ENCODE measurements around the gene SERPINE1.

The SERPINE1 gene

DNA sequence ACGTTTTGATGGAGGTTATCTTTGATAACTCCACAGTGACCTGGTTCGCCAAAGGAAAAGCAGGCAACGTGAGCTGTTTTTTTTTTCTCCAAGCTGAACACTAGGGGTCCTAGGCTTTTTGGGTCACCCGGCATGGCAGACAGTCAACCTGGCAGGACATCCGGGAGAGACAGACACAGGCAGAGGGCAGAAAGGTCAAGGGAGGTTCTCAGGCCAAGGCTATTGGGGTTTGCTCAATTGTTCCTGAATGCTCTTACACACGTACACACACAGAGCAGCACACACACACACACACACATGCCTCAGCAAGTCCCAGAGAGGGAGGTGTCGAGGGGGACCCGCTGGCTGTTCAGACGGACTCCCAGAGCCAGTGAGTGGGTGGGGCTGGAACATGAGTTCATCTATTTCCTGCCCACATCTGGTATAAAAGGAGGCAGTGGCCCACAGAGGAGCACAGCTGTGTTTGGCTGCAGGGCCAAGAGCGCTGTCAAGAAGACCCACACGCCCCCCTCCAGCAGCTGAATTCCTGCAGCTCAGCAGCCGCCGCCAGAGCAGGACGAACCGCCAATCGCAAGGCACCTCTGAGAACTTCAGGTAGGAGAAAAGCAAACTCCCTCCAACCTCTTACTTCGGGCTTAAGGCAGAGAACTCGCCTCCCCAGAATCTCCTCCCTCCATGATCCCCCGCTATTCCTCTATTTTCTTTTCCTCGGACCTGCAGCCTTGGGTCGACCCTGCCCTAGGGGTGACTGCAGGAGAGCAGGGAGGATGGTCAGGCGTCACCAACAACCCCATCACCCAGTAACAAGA is at the start of gene SERPINE1:
Gene SERPINE1, plus strand, starts transcription at position 454 of the 809 bp plus-strand sequence. CDS start 1,290 bp downstream, outside the sequence.
- no peaks in the 10 kb centered on the region for H3K36me3 ChIP-seq (ENCODE audit: control insufficient read depth in 2 of 2, insufficient read depth in 2 of 2, low read length in 2 of 2)

DNA sequence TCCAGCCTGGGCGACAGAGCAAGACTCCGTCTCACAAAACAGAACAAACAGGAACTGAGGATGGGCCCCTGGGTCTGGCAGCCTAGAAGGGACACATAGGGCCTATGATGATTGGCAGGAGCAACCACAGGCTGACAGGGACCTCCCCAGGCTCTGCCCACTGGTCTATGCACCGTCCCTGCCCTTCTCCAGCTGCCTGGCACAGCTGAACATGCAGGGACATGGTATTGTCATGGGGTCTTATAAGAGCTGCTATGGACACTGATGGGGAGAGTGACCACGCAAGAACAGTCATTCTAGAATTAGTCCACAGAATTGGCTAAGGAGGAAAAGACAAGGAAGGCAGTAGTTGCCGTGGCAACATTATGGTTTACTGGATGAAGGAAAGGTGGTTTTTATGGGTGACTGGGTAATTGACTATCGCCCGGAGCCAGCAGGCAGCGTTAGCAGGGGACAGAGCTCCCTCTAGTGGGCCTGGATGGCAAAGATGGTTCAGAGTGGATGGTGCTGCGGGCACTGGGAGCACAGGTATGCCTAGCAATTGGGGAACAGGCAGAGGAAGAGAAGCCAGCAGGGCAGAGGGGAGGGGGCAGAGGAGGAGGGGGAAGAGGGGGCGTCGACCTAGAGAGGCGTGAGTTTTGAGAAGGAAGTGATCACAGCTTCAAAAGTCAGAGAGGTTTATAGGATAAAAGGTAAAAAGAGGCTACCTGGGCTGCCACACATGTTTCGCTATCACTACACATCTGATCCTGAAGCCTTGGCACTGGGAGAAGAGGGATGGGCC is 49.4 kb upstream of the SERPINE1 start:
- no peaks in the 10 kb centered on the region for H3K36me3 ChIP-seq (ENCODE audit: control insufficient read depth in 2 of 2, insufficient read depth in 2 of 2, low read length in 2 of 2)
- no peak overlapping the region for H3K4me3 ChIP-seq (ENCODE audit: low read length in 2 of 2)
- H3K9ac ChIP-seq (ENCODE audit: low read depth in 1 of 2, low read length in 2 of 2) = no peak overlapping the region
- H3K9me3 ChIP-seq (ENCODE audit: control insufficient read depth in 2 of 2, low read length in 2 of 2) = no peaks in the 10 kb centered on the region
- H3K27ac ChIP-seq (ENCODE audit: low read depth in 2 of 2, low read length in 2 of 2) = no peak overlapping the region
- H3K27me3 ChIP-seq (ENCODE audit: control insufficient read depth in 2 of 2, insufficient read depth in 2 of 2, low read length in 2 of 2) = peaks cover 0 to 2% of the 10 kb centered on the region in 2 donors
- H3K4me1 ChIP-seq (ENCODE audit: control insufficient read depth in 2 of 2, insufficient read depth in 2 of 2, low read length in 2 of 2) = peaks cover 3% of the 10 kb centered on the region in 2 donors

More for the DNA sequence above, at the start of gene SERPINE1:
- Histone ChIP-seq H3K27me3 (ENCODE audit: control insufficient read depth in 2 of 2, insufficient read depth in 2 of 2, low read length in 2 of 2) (peaks cover 0 to 3% of the 10 kb centered on the region in 2 donors), H3K9ac (ENCODE audit: low read depth in 1 of 2, low read length in 2 of 2) (no peak within 1 kb of the TSS), H3K27ac (ENCODE audit: low read depth in 2 of 2, low read length in 2 of 2) (peak within 1 kb of the TSS; percentile 44 to 45), H3K4me3 (ENCODE audit: low read length in 2 of 2) (peak within 1 kb of the TSS in 1 of 2 donors; percentile 48), H3K4me1 (ENCODE audit: control insufficient read depth in 2 of 2, insufficient read depth in 2 of 2, low read length in 2 of 2) (peaks cover 8 to 17% of the 10 kb centered on the region in 2 donors), H3K9me3 (ENCODE audit: control insufficient read depth in 2 of 2, low read length in 2 of 2) (no peaks in the 10 kb centered on the region)

DNA sequence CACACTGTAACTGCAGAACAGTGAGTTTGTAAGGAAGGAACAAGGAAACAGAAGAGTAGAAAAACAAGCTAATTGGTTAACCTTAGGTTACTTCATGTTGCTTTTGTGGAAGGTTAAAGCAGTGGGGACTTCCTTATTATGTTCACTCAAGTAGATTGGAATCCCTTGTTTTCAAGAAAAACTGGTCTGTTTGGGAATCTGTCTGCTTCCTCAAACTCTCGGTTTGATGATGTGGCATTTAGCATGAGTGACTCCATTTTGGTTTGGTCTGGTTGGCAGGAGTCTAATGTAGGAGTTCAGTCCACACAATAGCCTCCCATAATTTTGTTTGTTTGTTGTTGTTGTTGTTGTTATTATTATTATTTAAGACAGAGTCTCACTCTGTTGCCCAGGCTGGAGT is 45.5 kb upstream of the SERPINE1 start:
- Histone ChIP-seq H3K9ac (ENCODE audit: low read depth in 1 of 2, low read length in 2 of 2) (no peak overlapping the region), H3K9me3 (ENCODE audit: control insufficient read depth in 2 of 2, low read length in 2 of 2) (no peaks in the 10 kb centered on the region), H3K27ac (ENCODE audit: low read depth in 2 of 2, low read length in 2 of 2) (no peak overlapping the region), H3K4me1 (ENCODE audit: control insufficient read depth in 2 of 2, insufficient read depth in 2 of 2, low read length in 2 of 2) (peaks cover 9 to 15% of the 10 kb centered on the region in 2 donors), H3K27me3 (ENCODE audit: control insufficient read depth in 2 of 2, insufficient read depth in 2 of 2, low read length in 2 of 2) (no peaks in the 10 kb centered on the region), H3K4me3 (ENCODE audit: low read length in 2 of 2) (no peak overlapping the region), H3K36me3 (ENCODE audit: control insufficient read depth in 2 of 2, insufficient read depth in 2 of 2, low read length in 2 of 2) (no peaks in the 10 kb centered on the region)

DNA sequence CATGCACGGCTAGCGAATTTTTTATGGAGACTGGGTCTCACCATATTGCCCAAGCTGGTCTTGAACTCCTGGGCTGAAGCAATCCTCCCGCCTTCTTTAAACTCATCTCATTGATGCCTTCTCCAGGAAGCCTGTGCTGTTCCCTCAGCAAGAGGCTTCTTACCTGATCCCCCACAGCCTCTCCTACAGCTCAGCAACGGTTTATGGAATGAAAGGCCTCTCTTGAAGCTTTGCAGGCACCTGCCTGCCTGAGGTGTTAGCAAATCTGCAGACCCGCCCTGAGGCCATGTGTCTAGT is 42.1 kb upstream of the SERPINE1 start:
- Histone ChIP-seq H3K36me3 (ENCODE audit: control insufficient read depth in 2 of 2, insufficient read depth in 2 of 2, low read length in 2 of 2) (peaks cover 16 to 27% of the 10 kb centered on the region in 2 donors), H3K27me3 (ENCODE audit: control insufficient read depth in 2 of 2, insufficient read depth in 2 of 2, low read length in 2 of 2) (no peaks in the 10 kb centered on the region), H3K27ac (ENCODE audit: low read depth in 2 of 2, low read length in 2 of 2) (peak overlapping the region; percentile 97), H3K9ac (ENCODE audit: low read depth in 1 of 2, low read length in 2 of 2) (peak overlapping the region; percentile 68 to 89), H3K4me1 (ENCODE audit: control insufficient read depth in 2 of 2, insufficient read depth in 2 of 2, low read length in 2 of 2) (peaks cover 11 to 20% of the 10 kb centered on the region in 2 donors), H3K9me3 (ENCODE audit: control insufficient read depth in 2 of 2, low read length in 2 of 2) (no peaks in the 10 kb centered on the region), H3K4me3 (ENCODE audit: low read length in 2 of 2) (peak overlapping the region; percentile 94 to 99)

DNA sequence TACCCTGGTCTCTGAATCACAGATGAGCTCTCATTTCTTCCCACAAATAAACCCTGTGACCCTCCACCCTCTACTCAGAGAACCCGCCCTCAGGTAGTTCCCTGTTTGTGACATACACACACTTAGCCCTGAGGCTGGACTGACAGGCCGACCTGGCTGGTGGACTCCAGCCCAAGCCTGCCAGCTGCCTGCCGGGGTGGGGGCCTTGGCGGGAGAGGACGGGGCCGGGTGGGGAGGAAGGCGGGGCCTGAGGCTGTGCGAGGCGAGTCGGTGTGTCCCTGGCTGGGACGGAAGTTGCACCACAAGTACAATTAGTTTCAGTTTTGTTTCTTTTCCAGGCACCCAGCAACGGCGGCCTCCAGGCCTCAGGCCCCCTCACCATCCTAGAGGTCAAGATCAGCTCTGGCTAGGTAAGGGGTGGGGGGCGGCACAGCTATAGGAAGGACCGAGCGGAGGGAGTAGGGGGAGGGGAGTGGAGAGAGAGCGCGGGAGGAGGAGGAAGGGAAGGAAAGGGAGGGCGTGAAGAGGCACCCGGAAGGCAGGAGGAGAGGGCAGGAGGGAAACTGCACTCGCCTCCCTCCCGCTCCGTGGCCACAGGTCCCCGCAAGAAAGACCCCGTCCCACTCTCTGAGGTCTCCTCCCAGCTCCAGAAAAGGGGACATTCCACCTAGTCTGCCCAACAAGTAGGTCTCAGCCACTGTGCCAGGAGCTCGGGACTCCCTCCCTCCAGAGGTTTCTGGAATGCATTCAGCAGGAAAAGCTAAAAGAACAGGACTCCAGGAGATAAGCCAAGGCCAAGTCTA is 41.5 kb upstream of the SERPINE1 start, which contains the start of gene TRIM56:
Gene TRIM56, plus strand, starts transcription at position 320 of the 803 bp plus-strand sequence. CDS start 1,832 bp downstream, outside the sequence.
- Histone ChIP-seq H3K4me1 (ENCODE audit: control insufficient read depth in 2 of 2, insufficient read depth in 2 of 2, low read length in 2 of 2) (peaks cover 11 to 20% of the 10 kb centered on the region in 2 donors), H3K4me3 (ENCODE audit: low read length in 2 of 2) (peak within 1 kb of the TSS; percentile 94 to 99), H3K9ac (ENCODE audit: low read depth in 1 of 2, low read length in 2 of 2) (peak within 1 kb of the TSS; percentile 89 to 99), H3K36me3 (ENCODE audit: control insufficient read depth in 2 of 2, insufficient read depth in 2 of 2, low read length in 2 of 2) (peaks cover 16 to 31% of the 10 kb centered on the region in 2 donors), H3K27ac (ENCODE audit: low read depth in 2 of 2, low read length in 2 of 2) (peak within 1 kb of the TSS; percentile 97), H3K27me3 (ENCODE audit: control insufficient read depth in 2 of 2, insufficient read depth in 2 of 2, low read length in 2 of 2) (no peaks in the 10 kb centered on the region), H3K9me3 (ENCODE audit: control insufficient read depth in 2 of 2, low read length in 2 of 2) (no peaks in the 10 kb centered on the region)

DNA sequence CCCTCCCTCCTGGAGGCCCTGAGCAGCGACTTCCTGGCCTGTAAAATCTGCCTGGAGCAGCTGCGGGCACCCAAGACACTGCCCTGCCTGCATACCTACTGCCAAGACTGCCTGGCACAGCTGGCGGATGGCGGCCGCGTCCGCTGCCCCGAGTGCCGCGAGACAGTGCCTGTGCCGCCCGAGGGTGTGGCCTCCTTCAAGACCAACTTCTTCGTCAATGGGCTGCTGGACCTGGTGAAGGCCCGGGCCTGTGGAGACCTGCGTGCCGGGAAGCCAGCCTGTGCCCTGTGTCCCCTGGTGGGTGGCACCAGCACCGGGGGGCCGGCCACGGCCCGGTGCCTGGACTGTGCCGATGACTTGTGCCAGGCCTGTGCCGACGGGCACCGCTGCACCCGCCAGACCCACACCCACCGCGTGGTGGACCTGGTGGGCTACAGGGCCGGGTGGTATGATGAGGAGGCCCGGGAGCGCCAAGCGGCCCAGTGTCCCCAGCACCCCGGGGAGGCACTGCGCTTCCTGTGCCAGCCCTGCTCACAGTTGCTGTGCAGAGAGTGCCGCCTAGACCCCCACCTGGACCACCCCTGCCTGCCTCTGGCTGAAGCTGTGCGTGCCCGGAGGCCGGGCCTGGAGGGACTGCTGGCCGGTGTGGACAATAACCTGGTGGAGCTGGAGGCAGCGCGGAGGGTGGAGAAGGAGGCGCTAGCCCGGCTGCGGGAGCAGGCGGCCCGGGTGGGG is 39.4 kb upstream of the SERPINE1 start:
- Histone ChIP-seq H3K4me1 (ENCODE audit: control insufficient read depth in 2 of 2, insufficient read depth in 2 of 2, low read length in 2 of 2) (peaks cover 11 to 20% of the 10 kb centered on the region in 2 donors), H3K27ac (ENCODE audit: low read depth in 2 of 2, low read length in 2 of 2) (no peak overlapping the region), H3K36me3 (ENCODE audit: control insufficient read depth in 2 of 2, insufficient read depth in 2 of 2, low read length in 2 of 2) (peaks cover 16 to 33% of the 10 kb centered on the region in 2 donors), H3K9ac (ENCODE audit: low read depth in 1 of 2, low read length in 2 of 2) (no peak overlapping the region), H3K27me3 (ENCODE audit: control insufficient read depth in 2 of 2, insufficient read depth in 2 of 2, low read length in 2 of 2) (no peaks in the 10 kb centered on the region), H3K4me3 (ENCODE audit: low read length in 2 of 2) (no peak overlapping the region), H3K9me3 (ENCODE audit: control insufficient read depth in 2 of 2, low read length in 2 of 2) (no peaks in the 10 kb centered on the region)

DNA sequence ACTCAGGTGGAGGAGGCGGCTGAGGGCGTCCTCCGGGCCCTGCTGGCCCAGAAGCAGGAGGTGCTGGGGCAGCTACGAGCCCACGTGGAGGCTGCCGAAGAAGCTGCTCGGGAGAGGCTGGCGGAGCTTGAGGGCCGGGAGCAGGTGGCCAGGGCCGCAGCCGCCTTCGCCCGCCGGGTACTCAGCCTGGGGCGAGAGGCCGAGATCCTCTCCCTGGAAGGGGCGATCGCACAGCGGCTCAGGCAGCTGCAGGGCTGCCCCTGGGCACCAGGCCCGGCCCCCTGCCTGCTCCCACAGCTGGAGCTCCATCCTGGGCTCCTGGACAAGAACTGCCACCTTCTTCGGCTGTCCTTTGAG is 38.9 kb upstream of the SERPINE1 start:
- Histone ChIP-seq H3K9ac (ENCODE audit: low read depth in 1 of 2, low read length in 2 of 2) (no peak overlapping the region), H3K4me1 (ENCODE audit: control insufficient read depth in 2 of 2, insufficient read depth in 2 of 2, low read length in 2 of 2) (peaks cover 11 to 20% of the 10 kb centered on the region in 2 donors), H3K36me3 (ENCODE audit: control insufficient read depth in 2 of 2, insufficient read depth in 2 of 2, low read length in 2 of 2) (peaks cover 16 to 33% of the 10 kb centered on the region in 2 donors), H3K27me3 (ENCODE audit: control insufficient read depth in 2 of 2, insufficient read depth in 2 of 2, low read length in 2 of 2) (no peaks in the 10 kb centered on the region), H3K4me3 (ENCODE audit: low read length in 2 of 2) (no peak overlapping the region), H3K9me3 (ENCODE audit: control insufficient read depth in 2 of 2, low read length in 2 of 2) (no peaks in the 10 kb centered on the region), H3K27ac (ENCODE audit: low read depth in 2 of 2, low read length in 2 of 2) (no peak overlapping the region)

DNA sequence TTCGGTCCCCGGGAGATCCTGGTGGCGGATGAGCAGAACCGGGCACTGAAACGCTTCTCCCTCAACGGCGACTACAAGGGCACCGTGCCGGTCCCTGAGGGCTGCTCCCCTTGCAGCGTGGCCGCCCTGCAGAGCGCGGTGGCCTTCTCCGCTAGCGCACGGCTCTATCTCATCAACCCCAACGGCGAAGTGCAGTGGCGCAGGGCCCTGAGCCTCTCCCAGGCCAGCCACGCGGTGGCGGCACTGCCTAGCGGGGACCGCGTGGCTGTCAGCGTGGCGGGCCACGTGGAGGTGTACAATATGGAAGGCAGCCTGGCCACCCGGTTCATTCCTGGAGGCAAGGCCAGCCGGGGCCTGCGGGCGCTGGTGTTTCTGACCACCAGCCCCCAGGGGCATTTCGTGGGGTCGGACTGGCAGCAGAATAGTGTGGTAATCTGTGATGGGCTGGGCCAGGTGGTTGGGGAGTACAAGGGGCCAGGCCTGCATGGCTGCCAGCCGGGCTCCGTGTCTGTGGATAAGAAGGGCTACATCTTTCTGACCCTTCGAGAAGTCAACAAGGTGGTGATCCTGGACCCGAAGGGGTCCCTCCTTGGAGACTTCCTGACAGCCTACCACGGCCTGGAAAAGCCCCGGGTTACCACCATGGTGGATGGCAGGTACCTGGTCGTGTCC is 37.9 kb upstream of the SERPINE1 start:
- H3K27ac ChIP-seq (ENCODE audit: low read depth in 2 of 2, low read length in 2 of 2) = no peak overlapping the region
- H3K27me3 ChIP-seq (ENCODE audit: control insufficient read depth in 2 of 2, insufficient read depth in 2 of 2, low read length in 2 of 2) = no peaks in the 10 kb centered on the region
- no peak overlapping the region for H3K4me3 ChIP-seq (ENCODE audit: low read length in 2 of 2)
- H3K9me3 ChIP-seq (ENCODE audit: control insufficient read depth in 2 of 2, low read length in 2 of 2) = no peaks in the 10 kb centered on the region
- peaks cover 11 to 20% of the 10 kb centered on the region in 2 donors for H3K4me1 ChIP-seq (ENCODE audit: control insufficient read depth in 2 of 2, insufficient read depth in 2 of 2, low read length in 2 of 2)
- peaks cover 16 to 33% of the 10 kb centered on the region in 2 donors for H3K36me3 ChIP-seq (ENCODE audit: control insufficient read depth in 2 of 2, insufficient read depth in 2 of 2, low read length in 2 of 2)
- no peak overlapping the region for H3K9ac ChIP-seq (ENCODE audit: low read depth in 1 of 2, low read length in 2 of 2)

DNA sequence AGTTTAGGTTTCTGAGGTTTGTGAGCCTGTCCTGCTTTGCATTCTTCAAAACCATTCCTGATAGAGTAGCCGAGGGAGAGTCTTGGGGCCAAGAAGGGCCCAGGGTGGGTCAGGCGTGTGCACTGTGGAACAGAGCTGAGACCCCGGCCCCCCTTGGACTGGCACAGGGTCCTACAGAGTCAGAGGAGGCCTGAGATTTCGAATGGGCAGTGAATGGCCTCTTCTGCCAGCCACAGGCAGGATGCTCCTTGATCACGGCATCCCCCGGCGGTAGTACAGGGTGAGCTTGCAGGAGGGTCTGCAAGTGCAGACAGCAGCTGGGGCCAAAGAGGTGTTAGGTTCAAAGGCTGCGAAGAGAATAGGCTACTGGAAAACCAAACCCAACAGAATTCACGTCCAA is 37.0 kb upstream of the SERPINE1 start:
- peaks cover 16 to 33% of the 10 kb centered on the region in 2 donors for H3K36me3 ChIP-seq (ENCODE audit: control insufficient read depth in 2 of 2, insufficient read depth in 2 of 2, low read length in 2 of 2)
- H3K9ac ChIP-seq (ENCODE audit: low read depth in 1 of 2, low read length in 2 of 2) = no peak overlapping the region
- no peak overlapping the region for H3K27ac ChIP-seq (ENCODE audit: low read depth in 2 of 2, low read length in 2 of 2)
- no peaks in the 10 kb centered on the region for H3K9me3 ChIP-seq (ENCODE audit: control insufficient read depth in 2 of 2, low read length in 2 of 2)
- H3K4me3 ChIP-seq (ENCODE audit: low read length in 2 of 2) = no peak overlapping the region
- no peaks in the 10 kb centered on the region for H3K27me3 ChIP-seq (ENCODE audit: control insufficient read depth in 2 of 2, insufficient read depth in 2 of 2, low read length in 2 of 2)
- peaks cover 7 to 15% of the 10 kb centered on the region in 2 donors for H3K4me1 ChIP-seq (ENCODE audit: control insufficient read depth in 2 of 2, insufficient read depth in 2 of 2, low read length in 2 of 2)
